Nephron progenitor cell (in vitro differentiated cells): ENCODE results near the gene ELMOD1.

ENCODE experiments used
- DNase-seq: peaks from one replicate; pipeline ENCODE4 v3.0.0; 2021
- H3K27ac Mint-ChIP-seq: 2 replicates; pipeline ENCODE4 v1.8.0; 2021; ENCODE audit warnings: mild to moderate bottlenecking, moderate library complexity, mixed read lengths
- H3K27me3 Mint-ChIP-seq: 2 replicates; pipeline ENCODE4 v1.8.0; 2021; ENCODE audit warnings: mild to moderate bottlenecking, low read depth, mixed read lengths; ENCODE audit not compliant: poor library complexity
- H3K36me3 Mint-ChIP-seq: 2 replicates; pipeline ENCODE4 v1.8.0; 2021; ENCODE audit warnings: low read depth, mixed read lengths
- H3K4me1 Mint-ChIP-seq: 2 replicates; pipeline ENCODE4 v1.8.0; 2021; ENCODE audit warnings: mixed read lengths
- H3K4me3 Mint-ChIP-seq: 2 replicates; pipeline ENCODE4 v1.8.0; 2021; ENCODE audit warnings: mild to moderate bottlenecking, moderate library complexity, mixed read lengths
- H3K9me3 Mint-ChIP-seq: 2 replicates; pipeline ENCODE4 v1.8.0; 2021; ENCODE audit warnings: mild to moderate bottlenecking, moderate library complexity, mixed read lengths
- CTCF ChIP-seq: fragments of 200-600 bp; sonication (generic); IDR thresholded peaks from 2 replicates; pipeline ENCODE4 v1.5.0; 2021; ENCODE audit warnings: antibody characterized with exemption

Gene ELMOD1

GRCh38 chr11:107590460-107591377, at the start of gene ELMOD1:
ELMOD1 (plus strand) TSS chr11:107591147; CDS start chr11:107618190, 27,043 bp downstream.
- peak; percentile 89 for DNase-seq
- peaks cover 8% of the 10 kb centered on the region for H3K9me3 Mint-ChIP-seq

GRCh38 chr11:107545101-107545514, 45.8 kb upstream of the ELMOD1 start:
- Mint-ChIP-seq H3K27ac (no peak overlapping the region), H3K36me3 (no peaks in the 10 kb centered on the region), H3K9me3 (no peaks in the 10 kb centered on the region), H3K27me3 (no peaks in the 10 kb centered on the region), H3K4me1 (no peaks in the 10 kb centered on the region), H3K4me3 (no peak overlapping the region)
- TF ChIP-seq CTCF: no peak
- DNase-seq: no peak

More at GRCh38 chr11:107590460-107591377, at the start of gene ELMOD1:
- Mint-ChIP-seq H3K27me3 (peaks cover 99% of the 10 kb centered on the region), H3K27ac (no peak within 1 kb of the TSS), H3K4me1 (peaks cover 25% of the 10 kb centered on the region), H3K4me3 (peak within 1 kb of the TSS; percentile 90), H3K36me3 (no peaks in the 10 kb centered on the region)
- no peak for TF ChIP-seq CTCF

- Mint-ChIP-seq H3K4me3 (no peak overlapping the region), H3K9me3 (no peaks in the 10 kb centered on the region), H3K27ac (no peak overlapping the region), H3K4me1 (no peaks in the 10 kb centered on the region), H3K27me3 (no peaks in the 10 kb centered on the region), H3K36me3 (peaks cover 8% of the 10 kb centered on the region)
- no peak for TF ChIP-seq CTCF
- DNase-seq: no peak
Measured at GRCh38 chr11:107547961-107548360, 43.0 kb upstream of the ELMOD1 start.

- H3K4me3 Mint-ChIP-seq: no peak overlapping the region
- H3K9me3 Mint-ChIP-seq: no peaks in the 10 kb centered on the region
- H3K27ac Mint-ChIP-seq: no peak overlapping the region
- H3K36me3 Mint-ChIP-seq: peaks cover 16% of the 10 kb centered on the region
- TF ChIP-seq CTCF: peak; percentile 87
- no peaks in the 10 kb centered on the region for H3K27me3 Mint-ChIP-seq
- DNase-seq: peak; percentile 21
- no peaks in the 10 kb centered on the region for H3K4me1 Mint-ChIP-seq
Measured at GRCh38 chr11:107549253-107549953, 41.5 kb upstream of the ELMOD1 start.

GRCh38 chr11:107549954-107550285, 41.0 kb upstream of the ELMOD1 start:
- H3K4me1 Mint-ChIP-seq: no peaks in the 10 kb centered on the region
- no peaks in the 10 kb centered on the region for H3K9me3 Mint-ChIP-seq
- no peak overlapping the region for H3K27ac Mint-ChIP-seq
- H3K4me3 Mint-ChIP-seq: no peak overlapping the region
- H3K36me3 Mint-ChIP-seq: peaks cover 16% of the 10 kb centered on the region
- H3K27me3 Mint-ChIP-seq: no peaks in the 10 kb centered on the region
- DNase-seq: no peak
- no peak for TF ChIP-seq CTCF
